ENCODE measurements around the gene SALL1. TPM values are rescaled to one million over a fixed set of nuclear protein-coding genes. Genes with fewer than 3 reads are reported as not detected.

Gene SALL1
- 1 to 10 TPM in 1 of 2 donors, under 1 TPM in 1; 0.14 to 4.8 TPM for total RNA-seq

- no peak for TF ChIP-seq POLR2A (IDR thresholded peaks at IDR 0.05)
- TF ChIP-seq CTCF (IDR thresholded peaks at IDR 0.05): no peak
- TF ChIP-seq POLR2AphosphoS5 (IDR thresholded peaks at IDR 0.05): no peak
- Histone ChIP-seq H3K9me3 (no peaks in the 10 kb centered on the region), H3K27me3 (replicated peaks; ENCODE audit: insufficient read depth) (peaks cover 42% of the 10 kb centered on the region), H3K4me1 (replicated peaks) (peaks cover 4% of the 10 kb centered on the region), H3K27ac (peak within 1 kb of the TSS; percentile 27 to 49), H3K36me3 (no peaks in the 10 kb centered on the region), H3K4me3 (peak within 1 kb of the TSS; percentile 19 to 32)
- 2% methylated on average over 38 of the region's 38 CpGs for WGBS
- no peak for DNase-seq (ENCODE audit: low spot score)
- intact Hi-C loops (cut with DNase I): no loop called here
Observed at GRCh38 chr16:51150888-51151320, at the start of gene SALL1. TSS of gene SALL1 (minus strand) at chr16:51151270. CDS start at chr16:51151241, 29 bp downstream.

GRCh38 chr16:51200793-51201192 is 49.7 kb upstream of the SALL1 start:
- H3K9me3 ChIP-seq: no peaks in the 10 kb centered on the region
- 48% methylated on average over 2 of the region's 2 CpGs for WGBS

GRCh38 chr16:51197953-51198748 is 47.1 kb upstream of the SALL1 start:
- Histone ChIP-seq H3K4me1 (replicated peaks) (no peaks in the 10 kb centered on the region), H3K27me3 (replicated peaks; ENCODE audit: insufficient read depth) (no peaks in the 10 kb centered on the region), H3K36me3 (no peaks in the 10 kb centered on the region), H3K4me3 (no peak overlapping the region), H3K27ac (no peak overlapping the region), H3K9me3 (no peaks in the 10 kb centered on the region)
- no peak for DNase-seq (ENCODE audit: low spot score)
- intact Hi-C loops (cut with DNase I): no loop called here
- 70% methylated on average over 8 of the region's 8 CpGs for WGBS
- TF ChIP-seq POLR2AphosphoS5 (IDR thresholded peaks at IDR 0.05): no peak
- TF ChIP-seq POLR2A (IDR thresholded peaks at IDR 0.05): no peak
- TF ChIP-seq CTCF (IDR thresholded peaks at IDR 0.05): no peak

More at GRCh38 chr16:51200793-51201192, 49.7 kb upstream of the SALL1 start:
- intact Hi-C loops (cut with DNase I): no loop called here
- Histone ChIP-seq H3K27me3 (replicated peaks; ENCODE audit: insufficient read depth) (no peaks in the 10 kb centered on the region), H3K4me3 (no peak overlapping the region), H3K4me1 (replicated peaks) (no peaks in the 10 kb centered on the region), H3K27ac (no peak overlapping the region), H3K36me3 (no peaks in the 10 kb centered on the region)
- no peak for DNase-seq (ENCODE audit: low spot score)
- TF ChIP-seq CTCF (IDR thresholded peaks at IDR 0.05) (no peak), POLR2AphosphoS5 (IDR thresholded peaks at IDR 0.05) (no peak), POLR2A (IDR thresholded peaks at IDR 0.05) (no peak)

- TF ChIP-seq POLR2A (IDR thresholded peaks at IDR 0.05) (no peak), CTCF (IDR thresholded peaks at IDR 0.05) (no peak), POLR2AphosphoS5 (IDR thresholded peaks at IDR 0.05) (no peak)
- WGBS: 97% methylated on average over 3 of the region's 3 CpGs
- Histone ChIP-seq H3K36me3 (no peaks in the 10 kb centered on the region), H3K9me3 (no peaks in the 10 kb centered on the region), H3K27me3 (replicated peaks; ENCODE audit: insufficient read depth) (no peaks in the 10 kb centered on the region), H3K4me3 (no peak overlapping the region), H3K4me1 (replicated peaks) (no peaks in the 10 kb centered on the region), H3K27ac (no peak overlapping the region)
- intact Hi-C loops (cut with DNase I): no loop called here
- no peak for DNase-seq (ENCODE audit: low spot score)
Observed at GRCh38 chr16:51193879-51194278, 42.8 kb upstream of the SALL1 start.
